HEK293 (cell line): Measurements from ENCODE around the gene IFFO2.

Experiments used
- ATF2 ChIP-seq: fragments of 450-650 bp; formaldehyde crosslinking; IDR thresholded peaks from 2 replicates; pipeline ENCODE4 v1.5.1; 2016; ENCODE audit warnings: missing biosample characterization, missing genetic modification characterization, low read depth
- GLIS2 ChIP-seq: fragments of 450-650 bp; formaldehyde crosslinking; IDR thresholded peaks from 2 replicates; pipeline ENCODE4 v1.5.1; 2016; ENCODE audit warnings: missing biosample characterization, missing genetic modification characterization
- KLF17 ChIP-seq: fragments of 450-650 bp; formaldehyde crosslinking; IDR thresholded peaks from 2 replicates; pipeline ENCODE4 v1.5.1; 2016; ENCODE audit warnings: missing biosample characterization, missing genetic modification characterization
- KLF7 ChIP-seq: fragments of 450-650 bp; formaldehyde crosslinking; IDR thresholded peaks from 2 replicates; pipeline ENCODE4 v1.5.1; 2016; ENCODE audit warnings: missing biosample characterization, missing genetic modification characterization, borderline replicate concordance
- SALL2 ChIP-seq: fragments of 450-650 bp; formaldehyde crosslinking; IDR thresholded peaks from 2 replicates; pipeline ENCODE4 v1.5.0; 2017; ENCODE audit warnings: missing biosample characterization, mild to moderate bottlenecking, missing genetic modification characterization, borderline replicate concordance
- SCRT1 ChIP-seq: fragments of 450-650 bp; formaldehyde crosslinking; IDR thresholded peaks from 2 replicates; pipeline ENCODE4 v1.5.1; 2016; ENCODE audit warnings: missing biosample characterization, missing genetic modification characterization, borderline replicate concordance
- TSHZ1 ChIP-seq: fragments of 450-650 bp; formaldehyde crosslinking; IDR thresholded peaks from 2 replicates; pipeline ENCODE4 v1.5.1; 2016; ENCODE audit warnings: missing biosample characterization, missing genetic modification characterization, borderline replicate concordance
- ZBTB10 ChIP-seq: fragments of 450-650 bp; formaldehyde crosslinking; IDR thresholded peaks from 2 replicates; pipeline ENCODE4 v1.5.1; 2016; ENCODE audit warnings: missing biosample characterization, missing genetic modification characterization
- ZBTB17 ChIP-seq: fragments of 450-650 bp; formaldehyde crosslinking; IDR thresholded peaks from 2 replicates; pipeline ENCODE4 v1.5.1; 2016; ENCODE audit warnings: missing biosample characterization, missing genetic modification characterization
- ZBTB26 ChIP-seq: fragments of 450-650 bp; formaldehyde crosslinking; optimal IDR thresholded peaks from 2 replicates; pipeline ENCODE3; 2016; ENCODE audit warnings: missing biosample characterization, mild to moderate bottlenecking, missing genetic modification characterization
- ZBTB44 ChIP-seq: fragments of 450-650 bp; IDR thresholded peaks from 2 replicates; pipeline ENCODE4 v1.5.1; 2018; ENCODE audit warnings: missing biosample characterization, mild to moderate bottlenecking, missing genetic modification characterization
- ZNF18 ChIP-seq: fragments of 450-650 bp; formaldehyde crosslinking; IDR thresholded peaks from 2 replicates; pipeline ENCODE4 v1.5.1; 2016; ENCODE audit warnings: missing biosample characterization, missing genetic modification characterization
- ZNF221 ChIP-seq: fragments of 450-650 bp; formaldehyde crosslinking; IDR thresholded peaks from 2 replicates; pipeline ENCODE4 v1.5.1; 2017; ENCODE audit warnings: missing biosample characterization, missing genetic modification characterization, borderline replicate concordance
- ZNF248 ChIP-seq: fragments of 450-650 bp; formaldehyde crosslinking; IDR thresholded peaks from 2 replicates; pipeline ENCODE4 v1.5.1; 2017; ENCODE audit warnings: missing biosample characterization, missing genetic modification characterization
- ZNF26 ChIP-seq: fragments of 450-650 bp; formaldehyde crosslinking; IDR thresholded peaks from 2 replicates; pipeline ENCODE4 v1.5.1; 2016; ENCODE audit warnings: missing biosample characterization, missing genetic modification characterization
- ZNF324 ChIP-seq: fragments of 450-650 bp; formaldehyde crosslinking; IDR thresholded peaks from 2 replicates; pipeline ENCODE4 v1.5.1; 2016; ENCODE audit warnings: missing biosample characterization, missing genetic modification characterization
- ZNF335 ChIP-seq: fragments of 450-650 bp; formaldehyde crosslinking; conservative IDR thresholded peaks from 2 replicates; pipeline ENCODE4 v1.5.1; 2016; ENCODE audit warnings: missing biosample characterization, missing genetic modification characterization
- ZNF354C ChIP-seq: fragments of 450-650 bp; formaldehyde crosslinking; IDR thresholded peaks from 2 replicates; pipeline ENCODE4 v1.5.1; 2016; ENCODE audit warnings: missing biosample characterization, missing genetic modification characterization, low read depth, borderline replicate concordance
- ZNF366 ChIP-seq: fragments of 450-650 bp; formaldehyde crosslinking; conservative IDR thresholded peaks from 2 replicates; pipeline ENCODE4 v1.5.1; 2016; ENCODE audit warnings: missing biosample characterization, missing genetic modification characterization
- ZNF37A ChIP-seq: fragments of 450-650 bp; IDR thresholded peaks from 2 replicates; pipeline ENCODE4 v1.5.1; 2018; ENCODE audit warnings: missing biosample characterization, missing genetic modification characterization
- ZNF501 ChIP-seq: fragments of 450-650 bp; formaldehyde crosslinking; IDR thresholded peaks from 2 replicates; pipeline ENCODE4 v1.5.1; 2016; ENCODE audit warnings: missing biosample characterization, missing genetic modification characterization
- ZNF623 ChIP-seq: fragments of 450-650 bp; formaldehyde crosslinking; IDR thresholded peaks from 2 replicates; pipeline ENCODE4 v1.5.1; 2016; ENCODE audit warnings: missing biosample characterization, missing genetic modification characterization
- ZNF624 ChIP-seq: fragments of 450-650 bp; formaldehyde crosslinking; IDR thresholded peaks from 2 replicates; pipeline ENCODE4 v1.5.1; 2017; ENCODE audit warnings: missing biosample characterization, missing genetic modification characterization
- ZNF747 ChIP-seq: fragments of 450-650 bp; formaldehyde crosslinking; IDR thresholded peaks from 2 replicates; pipeline ENCODE4 v1.5.1; 2016; ENCODE audit warnings: missing biosample characterization, missing genetic modification characterization
- ZNF830 ChIP-seq: fragments of 450-650 bp; IDR thresholded peaks from 2 replicates; pipeline ENCODE4 v1.5.0; 2018; ENCODE audit warnings: missing biosample characterization, missing genetic modification characterization, low read depth, mild to moderate bottlenecking, moderate library complexity

The IFFO2 gene

GRCh38 chr1:18901952-18902522 is 54.4 kb downstream of the IFFO2 start (continued):
- TF ChIP-seq ZBTB10 (0 out of 2 replicates have a peak, but pooled peaks have one; percentile 23), ZNF623 (tag by site-specific recombination) (no peak), GLIS2 (peak; percentile 84), ZNF624 (tag by site-specific recombination) (no peak), ZNF366 (tag by site-specific recombination) (no peak), ATF2 (tag by site-specific recombination) (no peak), ZBTB44 (tag by site-specific recombination) (no peak), ZBTB17 (tag by site-specific recombination) (no peak), KLF17 (tag by site-specific recombination) (peak; percentile 18), ZNF501 (tag by site-specific recombination) (no peak), ZNF324 (no peak), ZNF26 (tag by site-specific recombination) (no peak), ZNF354C (tag by site-specific recombination) (no peak), ZNF248 (tag by site-specific recombination) (no peak), KLF7 (no peak), ZNF37A (tag by site-specific recombination) (no peak), ZNF747 (tag by site-specific recombination) (no peak), ZNF221 (no peak), ZNF830 (tag by site-specific recombination) (no peak), ZBTB26 (tag by site-specific recombination) (no peak), SALL2 (no peak), SCRT1 (tag by site-specific recombination) (no peak), TSHZ1 (tag by site-specific recombination) (no peak), ZNF335 (tag by site-specific recombination) (peak; percentile 99), ZNF18 (tag by site-specific recombination) (no peak)
